WTC11 (cell line): Measurements from ENCODE around the gene CCDC61. TPM values are rescaled to one million over a fixed set of nuclear protein-coding genes. Genes with fewer than 3 reads are reported as not detected.
A peak's percentile ranks its signal among the peaks of the same experiment; 100 is the strongest.

Source experiments
- ATAC-seq: fragments of 200-7000 bp; cut with Tn5 transposase; 2 replicates; pipeline ENCODE4 v1.10.0; 2021; ENCODE audit warnings: mild to moderate bottlenecking, moderate library complexity
- Bru-seq: library from RNA; stranded (reverse); fragments of 400-500 nt; gene quantifications from one replicate; lab custom pipeline; 2021; lab: Mats Ljungman, UMichigan
- CTCF ChIA-PET: fragments of 300-600 bp; sonication (Branson Sonifier 250); formaldehyde crosslinking; loops from one replicate; lab custom pipeline; 2021; ENCODE audit warnings: antibody characterized with exemption; lab: Charles Lee
- POLR2A ChIA-PET: fragments of 350-600 bp; sonication (Branson Sonifier 250); formaldehyde crosslinking; loops from one replicate; lab custom pipeline; 2021; ENCODE audit warnings: antibody characterized with exemption; lab: Charles Lee
- DNase-seq: peaks from one replicate; pipeline ENCODE4 v3.0.0; 2021; ENCODE audit warnings: low spot score
- H3K27ac Mint-ChIP-seq: 2 replicates; pipeline ENCODE4 v1.8.0; 2021; ENCODE audit warnings: mixed read lengths
- H3K27me3 Mint-ChIP-seq: 2 replicates; pipeline ENCODE4 v1.8.0; 2021; ENCODE audit warnings: low read depth, mild to moderate bottlenecking, moderate library complexity, mixed read lengths
- H3K36me3 Mint-ChIP-seq: 2 replicates; pipeline ENCODE4 v1.8.0; 2021; ENCODE audit warnings: mixed read lengths
- H3K4me1 Mint-ChIP-seq: 2 replicates; pipeline ENCODE4 v1.8.0; 2022; ENCODE audit warnings: mixed read lengths
- H3K4me3 Mint-ChIP-seq: 2 replicates; pipeline ENCODE4 v1.8.0; 2021; ENCODE audit warnings: mild to moderate bottlenecking, moderate library complexity, mixed read lengths
- H3K9me3 Mint-ChIP-seq: 2 replicates; pipeline ENCODE4 v1.8.0; 2021; ENCODE audit warnings: mixed read lengths
- CTCF ChIP-seq: fragments of 200-600 bp; IDR thresholded peaks from 2 replicates; pipeline ENCODE4 v1.8.0; 2022; ENCODE audit warnings: antibody characterized with exemption
- E2F5 ChIP-seq: sonication (generic); formaldehyde crosslinking; IDR thresholded peaks from 2 replicates; pipeline ENCODE4 v1.8.1; 2022; ENCODE audit warnings: mild to moderate bottlenecking, moderate library complexity, missing genetic modification reagents
- GABPB1 ChIP-seq: sonication (generic); formaldehyde crosslinking; IDR thresholded peaks from 2 replicates; pipeline ENCODE4 v1.8.1; 2023; ENCODE audit warnings: mild to moderate bottlenecking, missing genetic modification reagents
- KAT7 ChIP-seq: sonication (generic); formaldehyde crosslinking; IDR thresholded peaks from 2 replicates; pipeline ENCODE4 v1.8.1; 2023; ENCODE audit warnings: missing genetic modification reagents, mild to moderate bottlenecking, borderline replicate concordance
- MAX ChIP-seq: sonication (generic); formaldehyde crosslinking; IDR thresholded peaks from 2 replicates; pipeline ENCODE4 v1.8.0; 2022; ENCODE audit warnings: mild to moderate bottlenecking, missing genetic modification reagents
- MLX ChIP-seq: sonication (generic); formaldehyde crosslinking; IDR thresholded peaks from 2 replicates; pipeline ENCODE4 v1.8.1; 2023; ENCODE audit warnings: mild to moderate bottlenecking, missing genetic modification reagents, moderate library complexity
- MXD4 ChIP-seq: fragments of 250-450 bp; sonication (Bioruptor Pico); IDR thresholded peaks from 2 replicates; pipeline ENCODE4 v1.8.0; 2021; ENCODE audit warnings: mild to moderate bottlenecking, moderate library complexity, borderline replicate concordance
- NFYB ChIP-seq: sonication (generic); formaldehyde crosslinking; conservative IDR thresholded peaks from 2 replicates; pipeline ENCODE4 v1.8.0; 2022; ENCODE audit warnings: low read depth, missing genetic modification reagents
- PRDM15 ChIP-seq: sonication (generic); formaldehyde crosslinking; IDR thresholded peaks from 2 replicates; pipeline ENCODE4 v1.8.0; 2022; ENCODE audit warnings: missing genetic modification reagents
- SMAD3 ChIP-seq: sonication (generic); formaldehyde crosslinking; IDR thresholded peaks from 2 replicates; pipeline ENCODE4 v1.8.0; 2022; ENCODE audit warnings: missing genetic modification reagents, mild to moderate bottlenecking, borderline replicate concordance
- SOX15 ChIP-seq: fragments of 250-450 bp; sonication (Bioruptor Pico); IDR thresholded peaks from 2 replicates; pipeline ENCODE4 v1.9.0; 2021; ENCODE audit warnings: mild to moderate bottlenecking
- SP1 ChIP-seq: sonication (generic); formaldehyde crosslinking; conservative IDR thresholded peaks from 2 replicates; pipeline ENCODE4 v1.8.1; 2022; ENCODE audit warnings: missing genetic modification reagents
- TEAD1 ChIP-seq: sonication (generic); formaldehyde crosslinking; IDR thresholded peaks from 2 replicates; pipeline ENCODE4 v1.8.0; 2022; ENCODE audit warnings: mild to moderate bottlenecking, missing genetic modification reagents
- USF1 ChIP-seq: sonication (generic); formaldehyde crosslinking; IDR thresholded peaks from 2 replicates; pipeline ENCODE4 v1.8.0; 2022; ENCODE audit warnings: mild to moderate bottlenecking, missing genetic modification reagents
- USF2 ChIP-seq: sonication (generic); formaldehyde crosslinking; IDR thresholded peaks from 2 replicates; pipeline ENCODE4 v1.8.1; 2023; ENCODE audit warnings: mild to moderate bottlenecking, missing genetic modification reagents, moderate library complexity
- ZNF219 ChIP-seq: sonication (generic); formaldehyde crosslinking; IDR thresholded peaks from 2 replicates; pipeline ENCODE4 v1.8.0; 2023; ENCODE audit warnings: missing genetic modification reagents, mild to moderate bottlenecking, borderline replicate concordance
- ZNF317 ChIP-seq: sonication (generic); formaldehyde crosslinking; IDR thresholded peaks from 2 replicates; pipeline ENCODE4 v1.8.1; 2023; ENCODE audit warnings: low read depth, mild to moderate bottlenecking, moderate library complexity, missing genetic modification reagents, borderline replicate concordance
- long read RNA-seq, 3 experiments: library from RNA in 1 of 3; library from capped mRNA in 1 of 3; library from polyadenylated mRNA in 1 of 3; unstranded in 2 of 3; stranded (forward) in 1 of 3; transcript quantifications; one replicate each; pipeline ENCODE4 v2.0.0, GENCODE V29; 2021
- total RNA-seq: library from RNA; stranded (reverse); gene quantifications from 3 replicates; pipeline ENCODE4 v1.2.3, GENCODE V29; 2021

CCDC61 gene
- total RNA-seq = 25.2 to 33.7 TPM (median 26.6 TPM) in 3 replicates
- percentile 57 among the genes with signal in this experiment for Bru-seq, nascent RNA
- long read RNA-seq, experiment 1, transcript CCDC61-204 (14 exons, 1,817 nt) = major isoform, 23 of 46 reads
- long read RNA-seq, experiment 1, partial matches to known transcripts = 10 of 46 reads
- long read RNA-seq, experiment 1, other reads (novel, unspliced or antisense) = 13 of 46 reads
- long read RNA-seq, experiment 2, partial matches to known transcripts = 6 of 15 reads
- long read RNA-seq, experiment 2, other reads (novel, unspliced or antisense) = 5 of 15 reads
- long read RNA-seq, experiment 3, partial matches to known transcripts = 0 of 1 reads
- long read RNA-seq, experiment 3, other reads (novel, unspliced or antisense) = 1 of 1 reads

GRCh38 chr19:45994998-45995714 is at the start of gene CCDC61:
Gene CCDC61 (plus strand): TSS chr19:45995467. CDS start chr19:46003019, 7,552 bp downstream.
- ChIA-PET POLR2A (interaction anchor here (0.6 to 1.1 kb wide), 5 partner anchors 10 to 67 kb away, joined by 3 to 6 read pairs (median 3); partner anchors contain the start of gene NOVA2), CTCF (interaction anchor here (0.9 to 2.3 kb wide), 16 partner anchors 14 to 1211 kb away, joined by 3 to 19 read pairs (median 4); partner anchors contain the start of genes FOXA3, MYPOP, NOVA2 and SYMPK)
- peak; percentile 96 for ATAC-seq
- peak; percentile 97 for DNase-seq
- peaks cover 12% of the 10 kb centered on the region; the same call in 1 of the 2 replicates for H3K27me3 Mint-ChIP-seq
- H3K9me3 Mint-ChIP-seq = no peaks in the 10 kb centered on the region
- H3K27ac Mint-ChIP-seq = peak within 1 kb of the TSS; percentile 34
- H3K36me3 Mint-ChIP-seq = peaks cover 6% of the 10 kb centered on the region; the same call in 1 of the 2 replicates
- TF ChIP-seq NFYB (CRISPR knock-in tag) (peak; percentile 92), MLX (CRISPR knock-in tag) (no peak), CTCF (no peak), TEAD1 (CRISPR knock-in tag) (0 out of 2 replicates have a peak, but pooled peaks have one; percentile 17), USF2 (peak; percentile 85), GABPB1 (0 out of 2 replicates have a peak, but pooled peaks have one; percentile 31), SP1 (CRISPR knock-in tag) (peak; percentile 96), MAX (CRISPR knock-in tag) (peak; percentile 50; the same call in 1 of the 2 replicates), USF1 (CRISPR knock-in tag) (peak; percentile 85)
- TF ChIP-seq, all 79 proteins: peak for 7
- Mint-ChIP-seq H3K4me1 (peaks cover 16% of the 10 kb centered on the region), H3K4me3 (no peak within 1 kb of the TSS)

- Mint-ChIP-seq H3K27me3 (peaks cover 41% of the 10 kb centered on the region), H3K4me1 (peaks cover 3% of the 10 kb centered on the region; the same call in 1 of the 2 replicates), H3K4me3 (no peak overlapping the region), H3K27ac (no peak overlapping the region), H3K36me3 (no peaks in the 10 kb centered on the region), H3K9me3 (no peaks in the 10 kb centered on the region)
- TF ChIP-seq E2F5 (CRISPR knock-in tag) = no peak
- TF ChIP-seq PRDM15 (CRISPR knock-in tag) = no peak
- TF ChIP-seq MXD4 (CRISPR knock-in tag) = no peak
- TF ChIP-seq SMAD3 (CRISPR knock-in tag) = no peak
- no peak for TF ChIP-seq KAT7 (CRISPR knock-in tag)
- TF ChIP-seq ZNF317 (CRISPR knock-in tag) = no peak
- no peak for TF ChIP-seq ZNF219
- TF ChIP-seq SOX15 = no peak
- ChIA-PET POLR2A (interaction anchor here (0.7 kb wide), 1 partner anchor 14 kb away, joined by 3 read pairs; no protein-coding TSS in a partner anchor), CTCF (interaction anchor here (0.8 to 1.3 kb wide), 3 partner anchors 13 to 81 kb away, joined by 3 to 4 read pairs (median 4); no protein-coding TSS in a partner anchor)
- DNase-seq (no peak), ATAC-seq (no peak)
Measured at GRCh38 chr19:45947926-45948325, 47.3 kb upstream of the CCDC61 start.
